ENCODE measurements around the gene MRNIP.

GRCh38 chr5:179816401-179816795 is 42.2 kb downstream of the MRNIP start:
- TF ChIP-seq CTCF (optimal IDR thresholded peaks at IDR 0.05 in 1 of 3, IDR thresholded peaks at IDR 0.05 in 1 of 3, conservative IDR thresholded peaks at IDR 0.05 in 1 of 3; ENCODE audit: extremely low read depth in 1 of 3, insufficient read depth in 2 of 3, low read length in 3 of 3) (no peak), EZH2 (IDR thresholded peaks at IDR 0.05; ENCODE audit: low read length) (no peak)
